Thyroid gland (tissue), 4 donors: ENCODE data around the gene TMCO1. TPM values are rescaled to one million over a fixed set of nuclear protein-coding genes. Genes with fewer than 3 reads are reported as not detected.

ENCODE experiments used
- DNase-seq, 2 donors: peaks; one replicate each; pipeline ENCODE4 v3.0.0-alpha.2; 2019
- H3K27ac ChIP-seq, 3 donors: fragments of 200-600 bp; sonication (generic); 1 replicate in 2 of 3; 2 replicates in 1 of 3; pipeline ENCODE4 v1.5.1; 2016 to 2019; ENCODE audit warnings: mild to moderate bottlenecking in 1 of 3, moderate library complexity in 1 of 3
- H3K27me3 ChIP-seq: fragments of 200-600 bp; sonication (generic); one replicate; pipeline ENCODE4 v1.5.1; 2019
- H3K36me3 ChIP-seq, 2 donors: fragments of 200-600 bp; sonication (generic); one replicate each; pipeline ENCODE4 v1.5.1; 2016 to 2019
- H3K4me1 ChIP-seq, 2 donors: fragments of 200-600 bp; sonication (generic); one replicate each; pipeline ENCODE4 v1.5.1; 2017 to 2019
- H3K4me3 ChIP-seq, 3 donors: fragments of 200-600 bp; sonication (generic); replicated peaks in 1 of 3; 1 replicate in 2 of 3; 2 replicates in 1 of 3; pipeline ENCODE4 v1.5.1; 2016; ENCODE audit warnings: mild to moderate bottlenecking in 1 of 3
- H3K9me3 ChIP-seq: fragments of 200-600 bp; sonication (generic); one replicate; pipeline ENCODE4 v1.5.1; 2017
- POLR2A ChIP-seq, 2 donors: fragments of 450-650 bp; IDR thresholded peaks; one replicate each; pipeline ENCODE4 v1.6.1; 2017; ENCODE audit warnings: antibody characterized with exemption in 2 of 2, mild to moderate bottlenecking in 2 of 2, moderate library complexity in 1 of 2
- WGBS, 2 donors: methylation state at CpG; one replicate each; pipeline ENCODE4 v1.1.5; 2017; 5-methylcytosine and 5-hydroxymethylcytosine counted together
- intact Hi-C: fragments of 100-400 bp; cut with DNase I; formaldehyde crosslinking; loops from one replicate; pipeline ENCODE4 v1.15.1; 2023
- total RNA-seq, 4 donors: library from RNA; depleted of rRNA; stranded (reverse); fragments of >200 nt; gene quantifications; one replicate each; pipeline ENCODE4 v1.2.3, GENCODE V29; 2016
- TF ChIP-seq, protein P1 (sequence below), 6 experiments: fragments of 200-600 bp in 3 of 6; fragments of 450-650 bp in 3 of 6; sonication (generic) in 3 of 6; IDR thresholded peaks; one replicate each; pipeline ENCODE4 v1.5.1; 2016 to 2019; ENCODE audit warnings: antibody characterized with exemption in 6 of 6, mild to moderate bottlenecking in 2 of 6, inconsistent platforms in 1 of 6, moderate library complexity in 1 of 6

TMCO1 gene
- total RNA-seq, 4 donors from 2014 or later: 94.5 to 114 (median 103) TPM

DNA sequence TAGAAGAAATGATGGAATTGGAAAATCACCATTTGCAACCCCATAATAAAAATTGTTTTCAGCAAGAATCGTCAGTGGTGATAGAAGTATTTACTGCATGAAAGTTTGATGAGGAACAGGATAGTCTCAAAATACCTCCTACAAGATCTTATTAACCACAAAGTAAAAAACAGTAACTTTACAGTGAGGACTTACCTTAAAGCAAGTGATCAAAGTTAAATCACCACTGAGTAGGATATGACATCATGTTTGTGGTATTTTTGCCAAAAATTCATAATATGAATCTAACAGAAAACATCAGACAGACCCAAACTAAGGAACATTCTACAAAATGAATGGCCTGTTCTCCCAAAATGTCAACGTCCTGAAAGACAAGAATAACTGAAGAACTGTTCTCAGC lies 90.2 kb downstream of the TMCO1 start:
- Histone ChIP-seq H3K36me3 (peaks cover 41 to 58% of the 10 kb centered on the region in 2 donors), H3K27ac (no peak overlapping the region), H3K27me3 (no peaks in the 10 kb centered on the region), H3K4me3 (no peak overlapping the region), H3K4me1 (no peaks in the 10 kb centered on the region), H3K9me3 (no peaks in the 10 kb centered on the region)
- TF ChIP-seq, protein P1, sequence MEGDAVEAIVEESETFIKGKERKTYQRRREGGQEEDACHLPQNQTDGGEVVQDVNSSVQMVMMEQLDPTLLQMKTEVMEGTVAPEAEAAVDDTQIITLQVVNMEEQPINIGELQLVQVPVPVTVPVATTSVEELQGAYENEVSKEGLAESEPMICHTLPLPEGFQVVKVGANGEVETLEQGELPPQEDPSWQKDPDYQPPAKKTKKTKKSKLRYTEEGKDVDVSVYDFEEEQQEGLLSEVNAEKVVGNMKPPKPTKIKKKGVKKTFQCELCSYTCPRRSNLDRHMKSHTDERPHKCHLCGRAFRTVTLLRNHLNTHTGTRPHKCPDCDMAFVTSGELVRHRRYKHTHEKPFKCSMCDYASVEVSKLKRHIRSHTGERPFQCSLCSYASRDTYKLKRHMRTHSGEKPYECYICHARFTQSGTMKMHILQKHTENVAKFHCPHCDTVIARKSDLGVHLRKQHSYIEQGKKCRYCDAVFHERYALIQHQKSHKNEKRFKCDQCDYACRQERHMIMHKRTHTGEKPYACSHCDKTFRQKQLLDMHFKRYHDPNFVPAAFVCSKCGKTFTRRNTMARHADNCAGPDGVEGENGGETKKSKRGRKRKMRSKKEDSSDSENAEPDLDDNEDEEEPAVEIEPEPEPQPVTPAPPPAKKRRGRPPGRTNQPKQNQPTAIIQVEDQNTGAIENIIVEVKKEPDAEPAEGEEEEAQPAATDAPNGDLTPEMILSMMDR (IDR thresholded peaks at IDR 0.05): no peak
- no peak for TF ChIP-seq POLR2A (IDR thresholded peaks at IDR 0.05)
- DNase-seq: no peak
- WGBS, 2 donors: 1 to 17% methylated on average over 2 of the region's 2 CpGs
- intact Hi-C loops: no loop called here

Other genes starting within 250 kb of the TMCO1 start
- under 1 TPM in 1 of 4 donors, not detected in 3; 0.27 TPM for gene LRRC52, start 224.9 kb downstream of the TMCO1 start, total RNA-seq
- 100 to 1,000 TPM; 146 to 366 (median 307) TPM for gene MGST3, start 137.6 kb downstream of the TMCO1 start, total RNA-seq
- 100 to 1,000 TPM in 3 of 4 donors, 10 to 100 TPM in 1; 99.7 to 348 (median 192) TPM for gene ALDH9A1, start 70.3 kb downstream of the TMCO1 start, total RNA-seq
- gene UCK2, start 58.7 kb upstream of the TMCO1 start, total RNA-seq: 10 to 100 TPM; 15.9 to 21.0 (median 19.3) TPM